Epithelial cell of proximal tubule (primary cell): ENCODE results near the gene EIPR1. TPM values are rescaled to one million over a fixed set of nuclear protein-coding genes. Genes with fewer than 3 reads are reported as not detected.

Experiments used
- DNase-seq: peaks from one replicate; pipeline ENCODE4 v3.0.0-alpha.2; 2011; ENCODE audit warnings: low read depth
- H3K4me3 ChIP-seq: 2 replicates; pipeline ENCODE4 v1.5.1; 2011; ENCODE audit warnings: low read depth, mild to moderate bottlenecking, low read length
- total RNA-seq: library from RNA; depleted of rRNA; stranded (reverse); fragments of >200 nt; gene quantifications from 2 replicates; pipeline ENCODE4 v1.2.3, GENCODE V29; 2015
- TF ChIP-seq, protein P1 (sequence below): conservative IDR thresholded peaks from 2 replicates; pipeline ENCODE4 v1.5.1; 2012; ENCODE audit warnings: low read depth, mild to moderate bottlenecking, low read length

The EIPR1 gene
- total RNA-seq, 1 donor from 2014 or later = 43.9 TPM

DNA sequence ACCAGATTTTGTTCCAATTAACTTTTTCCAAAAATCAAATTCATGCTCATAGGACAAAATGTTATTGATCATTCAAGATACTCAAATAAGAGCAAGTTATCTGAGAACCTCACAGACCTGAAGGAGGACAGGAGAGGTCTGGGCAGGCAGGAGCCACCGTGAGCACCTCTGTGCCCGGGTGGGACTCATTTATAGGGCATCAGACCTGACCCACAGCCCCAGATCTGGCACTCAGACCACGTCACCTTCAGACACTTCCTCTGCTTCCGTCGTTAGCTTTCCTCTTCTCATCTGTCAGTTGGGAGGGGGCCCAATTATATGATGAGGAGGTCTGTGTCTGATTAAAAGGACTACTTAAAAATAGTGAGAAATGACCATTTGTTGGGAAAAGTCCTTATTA is 169.4 kb downstream of the EIPR1 start:
- no peak overlapping the region for H3K4me3 ChIP-seq
- TF ChIP-seq, protein P1, sequence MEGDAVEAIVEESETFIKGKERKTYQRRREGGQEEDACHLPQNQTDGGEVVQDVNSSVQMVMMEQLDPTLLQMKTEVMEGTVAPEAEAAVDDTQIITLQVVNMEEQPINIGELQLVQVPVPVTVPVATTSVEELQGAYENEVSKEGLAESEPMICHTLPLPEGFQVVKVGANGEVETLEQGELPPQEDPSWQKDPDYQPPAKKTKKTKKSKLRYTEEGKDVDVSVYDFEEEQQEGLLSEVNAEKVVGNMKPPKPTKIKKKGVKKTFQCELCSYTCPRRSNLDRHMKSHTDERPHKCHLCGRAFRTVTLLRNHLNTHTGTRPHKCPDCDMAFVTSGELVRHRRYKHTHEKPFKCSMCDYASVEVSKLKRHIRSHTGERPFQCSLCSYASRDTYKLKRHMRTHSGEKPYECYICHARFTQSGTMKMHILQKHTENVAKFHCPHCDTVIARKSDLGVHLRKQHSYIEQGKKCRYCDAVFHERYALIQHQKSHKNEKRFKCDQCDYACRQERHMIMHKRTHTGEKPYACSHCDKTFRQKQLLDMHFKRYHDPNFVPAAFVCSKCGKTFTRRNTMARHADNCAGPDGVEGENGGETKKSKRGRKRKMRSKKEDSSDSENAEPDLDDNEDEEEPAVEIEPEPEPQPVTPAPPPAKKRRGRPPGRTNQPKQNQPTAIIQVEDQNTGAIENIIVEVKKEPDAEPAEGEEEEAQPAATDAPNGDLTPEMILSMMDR = no peak
- no peak for DNase-seq

- TF ChIP-seq, protein P1 = no peak
- no peak for DNase-seq
- no peak overlapping the region for H3K4me3 ChIP-seq
These were observed 170.5 kb downstream of the EIPR1 start for GRCh38 chr2:3207091-3207491.

DNA sequence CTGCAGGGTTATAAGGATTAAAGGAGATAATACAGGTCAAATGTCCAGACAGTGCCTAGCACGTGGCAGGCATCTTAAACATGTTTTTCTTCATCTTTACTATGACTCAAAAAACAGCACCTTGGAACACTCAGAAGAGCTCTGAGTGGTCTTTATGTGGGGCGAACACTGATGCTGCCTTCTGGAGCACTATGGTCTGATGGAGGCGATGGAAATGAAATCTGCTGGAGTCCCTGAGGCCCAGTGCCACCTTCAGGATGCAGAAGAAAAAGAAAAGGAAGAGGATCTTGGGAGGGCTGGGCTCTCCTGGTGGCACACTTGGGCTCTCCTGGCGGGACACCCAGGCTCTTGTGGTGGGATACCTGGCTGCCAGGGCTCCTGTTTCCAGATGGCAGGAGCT is 171.8 kb downstream of the EIPR1 start:
- no peak overlapping the region for H3K4me3 ChIP-seq
- TF ChIP-seq, protein P1 = no peak
- DNase-seq = no peak

DNA sequence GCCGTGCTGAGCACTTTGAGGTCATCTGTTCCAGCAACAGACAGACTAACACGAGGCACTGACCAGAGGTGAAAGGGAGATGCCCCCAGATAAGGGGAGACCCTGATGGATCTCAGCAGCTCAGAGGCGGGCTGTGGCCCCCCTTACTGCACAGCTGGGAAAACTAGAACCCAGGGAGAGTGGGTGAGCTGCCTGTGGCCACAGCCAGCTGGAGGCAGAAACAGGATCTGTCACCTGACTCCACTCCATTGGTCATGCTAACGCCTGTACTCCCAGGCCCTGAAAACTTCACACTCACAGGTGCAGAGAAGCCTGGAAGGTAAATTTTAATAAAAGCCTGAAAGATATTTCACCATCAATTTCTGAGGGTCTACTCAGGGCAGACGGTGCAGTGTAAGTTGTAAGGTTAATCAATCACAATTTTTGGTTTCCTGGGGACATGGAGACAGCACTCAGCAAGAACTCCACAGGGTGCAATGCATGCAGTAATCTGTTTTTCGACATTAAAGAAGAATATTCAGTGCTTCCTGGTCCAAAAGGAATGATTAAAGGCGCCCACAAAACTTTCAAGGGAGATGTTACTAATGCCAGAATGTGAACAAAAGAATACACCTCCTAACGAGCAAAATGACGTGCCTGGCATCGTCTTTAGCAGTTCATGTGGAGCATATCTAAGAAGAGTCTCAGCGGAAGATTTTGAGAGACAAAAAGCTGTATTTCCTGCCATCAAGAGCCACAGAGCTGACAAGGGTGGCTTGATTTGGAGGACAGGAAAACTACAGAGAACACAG is 173.4 kb downstream of the EIPR1 start:
- TF ChIP-seq, protein P1 = no peak
- DNase-seq = no peak
- H3K4me3 ChIP-seq = no peak overlapping the region

- no peak for DNase-seq
- no peak overlapping the region for H3K4me3 ChIP-seq
- TF ChIP-seq, protein P1 = no peak
These were observed 174.1 kb downstream of the EIPR1 start for GRCh38 chr2:3203497-3204019.

DNA sequence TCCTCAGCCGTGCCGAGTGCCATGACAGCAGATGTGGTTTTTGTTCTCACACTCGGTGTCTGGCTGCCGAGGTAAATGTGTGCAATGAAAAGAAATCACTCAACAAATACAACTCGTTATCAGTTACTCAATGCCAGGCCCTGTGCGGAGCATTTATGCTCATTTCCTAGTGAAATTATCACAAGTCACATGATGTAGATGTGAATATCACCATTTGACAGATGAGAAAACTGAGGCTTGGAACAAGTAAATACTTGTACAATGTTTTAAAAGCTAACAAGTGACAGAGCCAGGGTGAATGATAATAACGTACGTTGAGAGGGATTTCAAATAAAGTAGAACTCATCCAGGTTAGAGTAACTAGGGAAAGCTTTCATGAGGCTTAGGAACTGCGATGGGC is 174.7 kb downstream of the EIPR1 start:
- no peak for DNase-seq
- H3K4me3 ChIP-seq = no peak overlapping the region
- TF ChIP-seq, protein P1 = no peak

DNA sequence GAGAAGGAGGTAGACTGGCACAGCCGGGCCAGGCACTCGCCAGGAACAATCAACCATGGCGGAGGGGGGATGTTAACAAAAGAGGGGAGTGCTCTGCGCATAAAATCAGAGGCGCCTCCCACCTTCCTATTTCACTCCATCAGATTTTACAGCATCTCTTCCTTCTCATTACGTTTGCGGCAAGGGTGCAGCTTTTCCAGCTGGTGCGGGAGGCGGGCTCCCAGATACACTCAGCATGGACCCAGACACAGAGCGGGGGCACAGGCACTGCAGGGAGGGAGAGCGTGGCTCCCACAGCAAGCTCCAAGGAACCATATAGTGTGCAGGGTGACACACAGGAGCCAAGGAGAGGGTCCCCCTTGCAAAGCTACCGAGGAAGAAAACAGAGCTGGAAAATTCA is 176.3 kb downstream of the EIPR1 start:
- no peak for DNase-seq
- H3K4me3 ChIP-seq = no peak overlapping the region
- TF ChIP-seq, protein P1 = no peak
